GM21825 (cell line): Measurements from ENCODE around the gene INAFM2.

Experiments used
- ATAC-seq: cut with Tn5 transposase; IDR thresholded peaks from one replicate; pipeline ENCODE4 v1.9.1; 2021; ENCODE audit warnings: mild to moderate bottlenecking, moderate library complexity; ENCODE audit not compliant: unreplicated experiment

The INAFM2 gene

DNA sequence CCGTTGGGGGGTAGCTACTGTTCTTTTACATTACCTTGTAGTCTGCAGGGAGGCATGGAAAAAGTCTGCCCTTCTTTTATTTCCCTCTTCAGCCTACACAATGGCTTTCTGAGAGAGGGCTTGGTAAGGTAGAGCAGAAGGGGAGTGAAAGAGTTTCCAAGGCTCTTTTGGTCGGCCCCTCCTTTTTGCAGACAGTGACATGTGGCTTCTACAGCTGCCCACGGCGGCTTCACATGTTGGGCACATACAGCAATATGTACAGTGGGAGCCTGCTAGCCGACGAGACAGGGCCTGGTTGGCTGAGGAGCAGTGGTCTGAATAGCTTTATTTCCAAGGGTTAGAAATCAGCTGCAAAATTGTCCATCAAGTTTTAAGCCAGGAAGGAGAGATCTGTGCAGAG, 4.0 kb downstream of the INAFM2 start:
- ATAC-seq, result no peak

DNA sequence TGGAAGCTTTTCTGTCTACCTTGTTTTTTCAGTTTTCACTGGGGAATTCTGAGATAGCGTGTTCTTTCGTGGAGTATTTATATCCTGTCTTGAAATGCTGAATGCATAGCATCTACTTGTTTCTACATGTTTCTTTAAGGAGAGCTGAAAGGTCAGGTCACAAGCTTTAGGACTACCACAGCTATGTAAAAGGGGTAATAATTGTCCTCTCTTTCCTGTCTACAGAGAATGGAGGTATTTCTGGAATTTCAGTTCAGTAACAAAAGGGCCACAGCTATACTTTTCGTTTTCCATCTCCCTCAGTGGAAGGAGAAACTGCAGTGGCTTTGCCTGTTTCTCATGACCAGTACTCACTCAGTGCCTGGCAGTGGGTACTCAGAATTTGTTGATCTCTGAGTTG, 4.7 kb downstream of the INAFM2 start:
- ATAC-seq, result no peak

DNA sequence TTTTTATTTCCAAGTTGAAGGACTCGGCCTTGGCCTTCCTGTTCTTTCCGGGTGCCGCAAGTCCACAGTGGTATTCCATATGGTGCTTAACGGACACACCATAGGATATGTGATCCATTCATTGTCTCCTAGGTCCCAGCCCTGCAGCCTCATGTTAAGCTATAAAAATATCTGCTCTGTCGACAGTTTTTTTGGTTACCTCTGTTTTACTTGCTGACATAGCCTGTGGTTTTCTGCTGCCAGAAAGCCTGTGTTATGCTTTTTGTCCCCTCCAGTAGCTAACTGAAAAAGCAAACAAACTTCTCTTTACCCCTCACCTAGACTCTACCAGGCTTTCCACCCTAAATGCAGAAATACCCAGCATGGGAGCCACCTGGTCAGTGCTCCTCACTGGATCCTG, 5.3 kb downstream of the INAFM2 start:
- ATAC-seq, result no peak

DNA sequence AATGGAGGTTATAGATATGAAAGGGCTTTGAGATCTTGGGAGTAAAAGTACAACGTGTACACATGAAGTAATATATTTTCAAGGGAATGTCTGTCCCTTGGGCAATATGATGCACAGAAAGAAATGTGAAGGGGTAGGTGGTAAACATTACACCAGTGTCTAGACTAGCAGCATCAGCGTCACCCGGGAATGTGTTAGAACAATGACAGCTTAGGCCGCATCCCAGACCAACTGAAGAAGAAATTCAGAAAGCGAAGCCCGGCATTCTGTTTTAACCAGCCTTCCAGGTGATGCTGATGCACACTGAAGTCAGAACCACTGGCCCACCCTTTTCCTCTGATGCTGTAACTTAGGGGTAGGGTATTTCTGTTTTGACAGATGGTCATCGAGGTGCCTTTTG, 6.3 kb downstream of the INAFM2 start:
- no peak for ATAC-seq

DNA sequence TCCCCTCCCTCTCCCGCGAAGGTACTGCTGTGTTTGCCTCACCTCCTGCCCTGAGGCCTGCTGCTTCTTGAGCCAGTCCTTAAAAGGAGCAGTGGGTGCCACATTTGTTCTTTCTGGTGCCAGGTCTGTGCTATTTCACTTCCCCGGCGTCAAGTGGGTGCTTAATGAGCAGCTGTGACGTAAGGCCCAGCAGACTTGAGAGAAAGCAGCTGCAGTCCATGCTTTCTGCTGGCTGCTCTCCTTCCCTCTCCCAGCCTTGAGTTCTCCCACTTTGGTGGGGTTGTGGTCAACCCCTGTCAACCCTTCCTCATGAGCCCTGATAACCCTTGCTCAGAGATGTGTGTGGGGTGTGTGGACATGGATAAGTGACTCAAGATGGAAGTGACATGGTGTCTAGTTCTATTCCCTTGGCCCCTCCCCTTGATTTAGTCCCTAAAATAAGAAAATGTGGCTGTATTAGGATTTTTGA, 6.9 kb downstream of the INAFM2 start:
- ATAC-seq, result no peak

DNA sequence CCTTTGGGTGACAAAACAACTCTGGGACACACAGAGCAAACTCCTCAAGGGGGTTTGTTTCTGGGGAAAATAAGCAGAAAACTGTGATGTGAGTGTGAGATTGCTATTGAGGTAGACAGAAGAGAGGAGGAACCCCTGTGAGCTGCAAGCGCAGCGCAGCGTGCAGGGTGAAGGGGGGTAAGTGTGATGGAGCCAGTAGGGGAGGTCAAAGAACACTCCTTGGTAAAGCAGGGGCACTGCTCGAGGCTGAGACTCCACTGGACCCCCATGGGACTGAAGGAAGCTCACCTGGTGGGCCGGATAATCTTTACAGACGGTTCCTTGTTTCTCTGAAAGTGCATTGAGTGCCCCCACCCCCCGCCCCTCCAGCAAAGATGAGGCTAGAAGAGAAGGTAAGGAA, 7.5 kb downstream of the INAFM2 start:
- ATAC-seq, result no peak

DNA sequence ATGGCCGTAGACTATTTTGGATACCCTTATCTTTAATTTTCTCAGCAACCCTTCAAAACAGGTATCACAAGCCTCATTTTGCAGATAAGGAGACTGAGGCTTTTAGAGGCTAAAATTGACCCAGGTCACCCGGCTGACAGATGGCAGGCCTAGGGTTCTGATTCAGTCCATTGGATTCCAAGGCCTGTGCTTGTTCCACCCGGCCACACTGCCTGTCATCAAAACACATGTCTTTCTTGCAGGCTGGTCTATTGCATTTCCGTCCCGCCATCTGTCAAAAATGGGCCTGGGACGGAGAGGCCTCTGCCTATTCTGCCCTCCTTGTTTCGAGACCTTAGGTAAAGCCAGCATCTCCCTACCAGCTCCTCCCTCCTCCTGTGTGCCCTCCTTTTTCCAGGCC, 8.1 kb downstream of the INAFM2 start:
- ATAC-seq, result no peak

DNA sequence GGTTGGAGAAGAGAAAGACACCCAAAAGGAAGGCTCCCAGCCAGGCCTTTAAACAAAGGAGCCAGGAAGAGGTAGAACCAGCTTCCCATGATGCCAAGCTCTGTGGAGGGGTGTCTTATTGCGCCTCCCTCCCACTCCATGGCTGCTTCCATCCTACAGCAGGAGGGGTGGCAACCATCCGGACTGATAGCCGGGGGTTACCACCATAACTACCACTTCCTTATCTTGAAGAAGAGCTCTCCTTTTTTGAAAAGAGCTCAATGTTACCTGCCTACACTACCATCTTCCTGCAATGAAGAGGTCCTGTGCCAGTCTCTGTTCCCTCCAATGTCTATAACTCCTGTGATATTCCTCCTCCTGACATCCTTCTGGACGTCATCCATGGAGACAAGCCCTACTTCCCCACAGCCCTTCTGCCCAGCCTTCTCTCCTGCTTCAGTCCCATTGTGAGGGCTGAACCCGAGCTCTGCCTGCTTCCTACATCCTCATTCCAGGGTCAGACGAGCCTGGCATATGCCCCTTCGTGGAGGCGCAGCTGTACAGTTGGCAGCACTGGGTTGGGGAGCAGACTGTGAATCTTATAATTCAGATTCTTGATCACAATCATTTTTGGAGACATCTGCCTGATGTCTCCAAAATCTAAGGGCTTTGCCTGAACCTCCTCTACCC, 8.8 kb downstream of the INAFM2 start:
- ATAC-seq, result no peak

DNA sequence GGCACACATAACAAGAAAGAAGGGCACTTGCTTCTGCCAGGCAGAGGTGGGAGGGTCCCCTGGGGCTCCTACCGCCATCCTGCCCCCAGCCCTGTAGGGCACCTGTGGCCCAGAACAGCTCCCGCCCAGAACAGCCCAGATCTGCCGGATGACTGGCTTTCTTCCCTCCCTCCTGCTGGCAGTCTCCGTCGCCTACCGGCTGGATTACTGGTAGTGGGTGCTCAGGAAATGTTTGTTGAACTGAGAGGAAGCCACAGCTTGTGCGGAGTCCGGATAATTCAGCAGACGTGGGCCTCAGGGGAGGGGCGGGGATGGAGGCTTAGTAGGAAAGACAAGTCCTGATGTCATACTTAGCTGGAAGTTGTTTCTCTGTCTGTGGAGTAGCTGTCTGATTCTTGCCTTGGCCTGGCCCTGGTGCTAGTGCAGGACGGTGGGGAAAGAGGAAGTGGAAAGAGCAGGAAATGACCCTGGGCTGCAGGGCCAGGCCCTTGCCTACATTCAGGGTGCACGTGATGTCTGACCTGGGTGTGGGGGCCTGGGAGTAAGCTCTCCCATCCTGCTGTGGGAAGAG, 10.5 kb downstream of the INAFM2 start:
- no peak for ATAC-seq

DNA sequence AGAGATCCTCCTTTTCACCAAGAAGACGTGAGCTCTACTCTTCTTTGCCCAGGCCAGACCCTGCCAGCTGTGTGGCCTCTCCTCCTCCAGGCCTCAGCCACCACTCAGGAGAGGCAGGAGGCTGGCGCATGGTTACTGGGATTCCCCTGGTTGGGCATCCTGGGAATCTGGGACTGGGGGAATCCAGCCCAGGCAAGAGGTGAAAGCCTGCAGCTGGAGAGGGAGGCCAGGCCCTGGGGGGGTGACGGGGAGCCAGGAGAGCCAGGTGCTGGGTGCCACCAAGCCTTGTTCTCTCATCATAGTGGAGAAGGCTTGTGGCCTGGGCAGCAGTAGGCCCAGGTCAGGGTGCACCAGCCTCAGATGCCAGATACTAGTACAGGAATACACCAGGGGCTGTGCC, 11.0 kb downstream of the INAFM2 start:
- no peak for ATAC-seq

DNA sequence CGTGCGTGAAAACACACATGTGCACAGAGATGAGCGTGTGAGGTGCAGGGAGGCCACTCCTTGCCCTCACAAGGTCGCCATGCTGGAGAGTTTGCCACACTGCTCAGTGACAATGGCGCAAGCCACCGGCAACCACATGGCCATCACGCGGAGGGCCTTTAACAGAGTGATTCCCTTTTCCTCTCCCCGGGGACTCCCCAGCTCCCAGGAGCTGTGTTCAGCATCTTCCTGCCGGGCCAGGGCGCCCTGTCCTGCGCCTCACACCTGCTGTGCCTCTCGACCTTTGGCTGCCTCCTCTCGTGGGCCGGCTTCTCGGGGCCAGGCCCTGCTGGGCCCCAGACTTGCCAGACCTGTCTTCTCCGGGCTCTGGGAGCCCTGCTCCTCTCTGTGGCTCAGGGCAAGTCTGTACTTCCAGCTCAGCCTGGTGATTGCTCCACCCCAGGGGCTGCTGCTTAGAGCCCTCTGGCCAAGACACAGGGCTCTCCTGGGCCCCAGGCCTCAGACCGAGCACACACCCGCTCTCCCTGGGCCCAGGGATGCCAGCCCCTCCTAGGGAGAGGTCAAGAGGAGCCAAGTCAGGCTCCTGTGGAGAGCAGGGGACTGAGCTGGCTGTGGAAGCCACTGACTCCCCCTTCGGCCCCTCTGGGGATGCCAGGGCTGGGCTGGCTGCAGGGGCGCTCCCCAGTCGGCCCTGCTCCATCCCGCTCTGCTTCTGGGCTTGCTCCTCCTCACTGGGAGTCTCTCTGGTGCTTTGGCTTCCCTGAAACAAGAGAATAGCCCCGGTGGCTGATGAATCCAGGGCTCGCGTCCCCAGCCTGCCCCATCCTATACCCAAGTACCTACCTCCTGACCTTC, 11.7 kb downstream of the INAFM2 start:
- ATAC-seq, result no peak

DNA sequence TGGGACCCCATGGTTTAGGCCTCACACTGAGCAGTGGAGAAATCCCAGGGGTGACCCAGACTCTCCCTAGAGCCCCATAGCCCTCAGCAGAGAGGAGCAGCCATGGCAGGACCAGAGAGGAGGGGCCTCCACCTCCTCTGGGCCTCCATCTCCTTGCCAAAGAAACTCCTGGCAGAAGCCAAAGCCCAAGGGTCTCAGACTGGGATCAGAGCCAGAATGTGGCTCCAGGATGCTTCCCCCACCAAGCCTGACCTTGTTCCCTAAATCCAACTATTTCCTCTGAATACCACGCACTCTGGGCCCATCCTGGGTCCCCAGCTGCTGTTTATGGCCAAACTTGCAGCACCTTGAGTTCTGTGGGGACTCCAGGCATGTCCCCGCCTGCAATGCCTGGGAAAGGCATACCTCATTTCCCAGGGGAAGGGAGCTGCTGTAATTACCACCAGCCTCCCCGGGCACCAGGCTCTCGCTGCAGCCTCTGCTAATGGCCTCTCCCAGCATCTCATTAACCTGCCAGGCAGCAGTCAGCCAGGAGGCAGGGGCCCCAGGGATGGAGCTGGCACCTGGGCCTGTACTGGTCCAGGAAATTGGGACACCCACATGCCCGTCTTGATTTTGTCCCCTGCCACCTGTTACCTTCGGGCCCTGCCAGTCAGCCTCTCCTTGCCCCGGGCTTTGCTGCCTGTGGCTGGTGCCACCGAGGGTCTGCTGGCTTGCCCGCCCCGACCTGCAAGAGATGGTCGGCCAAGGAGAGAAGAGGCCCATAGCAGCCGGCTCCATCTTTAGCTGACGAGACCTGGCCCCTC, 12.6 kb downstream of the INAFM2 start:
- no peak for ATAC-seq

DNA sequence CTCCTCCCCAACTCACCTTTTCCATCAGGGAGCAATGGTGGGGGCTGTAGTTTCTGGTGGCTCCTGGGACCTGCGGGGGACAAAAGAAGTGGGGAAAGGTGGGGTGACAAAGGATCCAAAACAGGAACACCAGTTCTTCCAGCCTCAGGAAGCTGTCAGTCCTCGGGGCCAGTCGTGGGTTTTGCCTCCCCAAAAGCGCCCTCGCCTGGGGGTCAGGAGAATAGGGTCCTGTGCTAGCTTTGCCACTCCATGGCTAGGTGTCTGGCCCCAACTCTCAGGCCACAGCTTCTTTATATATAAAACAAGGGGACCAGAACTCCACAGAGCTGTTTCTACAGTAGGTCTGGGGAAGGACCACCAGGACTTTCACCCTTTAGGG, 13.2 kb downstream of the INAFM2 start:
- ATAC-seq, result no peak

DNA sequence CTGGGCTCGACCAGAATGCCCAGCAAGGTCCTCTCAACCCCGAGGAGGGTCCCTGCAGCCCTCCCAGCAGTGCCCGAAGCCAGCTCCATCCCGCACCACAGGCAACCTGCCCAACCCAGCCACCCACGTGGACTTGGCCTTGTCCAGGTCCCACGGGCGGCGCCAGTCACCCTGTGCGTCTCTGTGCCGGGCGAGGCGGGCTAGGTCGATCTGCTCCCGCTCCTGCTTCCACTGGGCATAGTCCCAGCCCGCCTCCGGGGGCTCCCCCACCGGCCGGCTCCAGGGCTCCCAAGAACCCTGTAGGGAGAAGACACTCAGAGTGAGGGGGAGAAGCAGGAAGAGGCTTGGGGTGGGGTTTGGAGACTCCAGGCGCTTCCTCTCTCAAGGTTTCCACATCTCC, 14.1 kb downstream of the INAFM2 start:
- no peak for ATAC-seq

DNA sequence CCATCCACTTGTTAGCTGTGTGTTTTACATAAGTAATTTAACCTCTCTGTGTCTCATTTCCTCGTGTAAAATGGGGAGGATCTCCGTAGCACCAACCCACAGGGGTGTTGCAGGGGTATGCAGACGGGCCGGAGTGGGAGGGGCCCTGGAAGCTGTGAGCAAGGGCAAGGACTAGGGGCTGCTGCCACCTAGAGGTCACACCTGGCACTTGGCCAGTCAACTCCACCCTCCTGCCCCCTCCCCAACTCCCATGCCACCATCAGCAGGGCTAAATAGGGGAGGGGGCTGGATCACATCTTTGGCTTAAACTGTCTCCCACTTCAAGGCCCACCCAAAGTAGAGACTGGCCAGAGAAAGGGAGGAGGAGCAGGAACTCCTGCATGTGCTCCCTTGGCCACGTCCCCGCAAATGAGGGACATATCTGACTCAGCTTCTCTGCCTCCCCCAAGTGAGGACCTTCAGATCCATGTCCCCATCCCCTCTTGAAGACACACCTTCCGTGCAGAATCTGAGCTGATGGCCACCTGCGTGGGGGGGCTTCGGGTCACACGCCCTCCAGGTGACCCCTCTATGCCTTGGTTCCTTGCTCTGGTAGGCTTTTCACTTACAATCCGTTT, 14.7 kb downstream of the INAFM2 start:
- no peak for ATAC-seq

DNA sequence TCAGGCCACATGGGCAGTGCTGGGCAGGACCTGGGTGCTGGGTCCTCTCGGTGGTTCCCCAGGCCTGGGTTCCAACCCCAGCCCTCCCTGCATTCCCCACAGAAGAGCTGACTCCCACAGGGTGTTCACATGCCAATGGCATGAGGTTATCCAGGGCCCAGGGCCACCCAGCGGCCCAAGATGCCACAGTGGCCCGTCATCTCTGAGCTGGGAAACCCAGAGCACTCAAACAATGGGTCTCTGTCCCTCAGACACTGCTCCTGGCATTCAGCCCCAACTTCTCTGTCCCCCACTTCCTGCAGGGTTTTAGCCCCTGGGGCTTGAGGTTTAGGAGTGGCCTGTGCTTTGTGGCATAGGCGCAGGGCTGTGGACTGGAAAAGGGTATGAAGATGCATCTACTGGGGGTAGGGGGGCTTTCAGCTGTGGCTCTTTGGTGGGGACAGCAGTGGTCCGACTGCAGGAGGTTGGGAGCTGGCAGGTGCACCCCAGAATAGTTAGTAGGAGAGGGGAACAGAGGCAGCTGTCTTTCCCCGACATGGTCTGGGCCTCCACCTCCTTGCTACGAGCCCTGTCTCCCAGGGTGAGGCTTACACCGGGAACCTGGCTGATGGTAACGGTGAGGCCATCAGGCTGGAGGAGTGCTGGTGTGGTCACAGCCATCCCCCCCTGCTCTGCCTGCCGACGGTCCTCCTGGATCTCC, 15.6 kb downstream of the INAFM2 start:
- ATAC-seq, result no peak

DNA sequence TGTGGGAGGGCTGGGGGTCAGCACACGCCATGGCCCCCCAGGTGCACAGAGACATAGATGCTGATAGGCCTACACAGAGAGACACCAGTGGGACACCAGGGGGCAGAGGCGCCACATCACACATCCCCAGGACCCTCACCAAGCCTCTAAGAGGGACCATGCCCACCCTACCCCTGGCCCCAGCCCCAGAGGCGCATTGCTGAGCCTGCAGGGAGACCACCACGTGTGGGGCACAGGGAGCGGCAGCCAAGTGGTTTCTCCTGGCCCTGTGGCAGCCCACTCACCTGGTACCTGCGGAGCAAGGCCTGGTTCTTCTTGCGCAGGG, 16.1 kb downstream of the INAFM2 start:
- ATAC-seq, result no peak

DNA sequence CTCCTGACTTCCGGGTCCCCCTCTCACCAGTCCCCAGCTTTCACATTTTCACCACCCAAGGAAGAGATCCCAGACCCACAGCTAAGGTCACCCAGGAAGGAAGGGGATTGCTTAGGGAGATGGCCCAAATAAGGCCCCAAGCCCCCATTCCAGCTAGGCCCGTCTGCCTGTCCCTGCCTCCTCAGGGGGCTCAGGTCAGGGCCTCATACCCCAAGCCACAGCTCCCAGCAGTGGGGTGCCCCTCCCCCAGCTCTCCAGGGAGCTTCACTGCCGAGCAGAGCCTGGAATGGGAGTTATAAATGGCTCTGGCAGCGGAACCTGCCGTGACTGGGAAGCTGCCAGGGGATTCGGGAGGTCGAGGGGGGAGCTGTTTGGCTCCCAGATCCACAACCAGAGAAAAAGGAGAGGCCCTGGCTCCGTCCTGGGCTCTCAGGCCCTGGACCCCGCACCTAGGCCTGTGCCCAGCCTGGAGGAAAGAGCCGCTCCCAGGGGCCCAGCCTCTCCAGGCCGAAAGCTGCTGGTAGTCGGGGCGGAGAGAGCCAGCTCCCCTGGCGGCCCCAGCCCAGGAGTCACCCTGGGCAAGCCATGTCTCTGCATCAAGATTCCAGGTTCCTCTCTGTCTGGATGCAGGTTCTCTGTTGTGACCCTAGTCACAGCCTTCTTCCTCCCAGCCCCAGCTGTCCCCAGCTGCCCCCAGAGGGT, 16.7 kb downstream of the INAFM2 start:
- no peak for ATAC-seq

DNA sequence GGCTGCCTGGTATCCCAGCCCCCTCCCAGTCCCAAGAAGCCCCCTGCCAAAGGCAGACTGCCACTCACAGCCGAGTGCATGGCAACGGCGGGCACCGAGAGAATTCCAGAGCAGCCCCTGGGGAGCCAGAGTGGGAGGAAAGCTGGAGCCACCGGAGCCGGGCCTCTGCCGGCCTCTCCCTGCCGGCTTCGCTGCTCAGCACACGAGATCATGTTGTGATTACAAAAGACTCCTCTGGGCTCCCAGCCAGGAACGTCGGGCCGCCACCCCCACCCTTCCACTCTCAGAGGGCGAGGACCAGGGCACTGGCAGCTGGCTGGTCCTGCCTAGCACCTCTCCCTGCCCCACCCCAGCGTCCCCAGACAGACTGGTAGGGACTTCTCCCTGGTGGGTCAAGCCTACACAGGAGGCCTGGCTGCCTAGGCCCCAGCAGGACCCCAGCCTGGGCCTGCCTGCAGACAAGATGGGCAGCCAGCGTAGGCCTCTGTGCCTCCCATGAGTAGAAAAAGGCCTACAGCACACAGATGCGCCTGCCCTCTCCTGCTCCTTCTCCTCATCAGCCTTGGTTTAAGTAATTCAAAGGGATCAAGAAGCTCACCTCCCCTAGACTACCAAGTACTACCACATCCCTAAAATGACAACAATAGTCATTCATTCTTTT, 17.4 kb downstream of the INAFM2 start, which contains the start of gene CCDC9B:
Gene CCDC9B (minus strand): TSS at position 200 of the 661 bp plus-strand sequence. CDS start 120 bp downstream, at position 80.
- no peak for ATAC-seq
